ENCODE measurements around the gene HRCT1. TPM values are rescaled to one million over a fixed set of nuclear protein-coding genes. Genes with fewer than 3 reads are reported as not detected.

Gene HRCT1
- polyA plus RNA-seq, 3 donors, result 3.6 to 9.4 (median 4.1) TPM

- H3K27ac ChIP-seq (ENCODE audit: low read depth, low read length), result no peak overlapping the region
Observed at GRCh38 chr9:35935261-35935660, 29.3 kb downstream of the HRCT1 start.

DNA sequence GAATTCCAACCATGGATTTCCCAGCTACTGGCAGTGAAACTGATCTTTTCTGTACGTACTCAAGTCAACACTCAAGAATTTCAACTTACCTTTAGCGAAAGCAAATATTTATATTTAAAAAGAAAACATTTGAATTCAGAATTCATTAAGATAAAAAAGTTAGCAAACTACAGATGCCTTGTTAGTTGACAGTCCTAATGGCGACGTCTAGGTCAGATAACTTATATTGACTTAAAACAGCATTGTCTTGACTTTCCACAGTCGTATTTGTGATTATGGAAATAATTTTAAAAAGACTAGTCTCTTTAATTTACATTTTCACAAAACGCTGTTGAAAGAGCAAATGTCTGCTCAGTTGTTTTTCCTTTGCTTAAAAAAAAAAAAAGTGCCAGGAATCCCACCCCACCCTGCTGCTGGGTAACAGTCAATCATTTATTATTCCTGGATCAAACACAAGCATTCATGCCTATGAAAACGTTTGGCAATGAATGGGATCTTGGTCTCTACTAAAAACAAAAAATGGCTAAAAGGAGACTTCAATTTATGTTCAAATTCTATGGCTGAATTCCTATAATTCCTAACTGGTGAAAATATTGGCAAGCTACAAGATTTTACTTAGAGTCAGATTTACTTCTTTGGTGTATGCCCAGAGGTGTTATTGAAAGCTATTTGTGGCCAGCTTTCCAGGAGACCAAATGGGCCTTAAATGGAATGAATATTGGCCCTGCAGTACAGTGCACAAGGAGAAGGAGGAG is 29.9 kb downstream of the HRCT1 start:
- 25 to 74% (median 61%) methylated on average over 7 of the region's 7 CpGs for WGBS, 3 donors
- no peak overlapping the region for H3K27ac ChIP-seq (ENCODE audit: low read depth, low read length)

More at GRCh38 chr9:35935261-35935660, 29.3 kb downstream of the HRCT1 start:
- 93 to 96% (median 95%) methylated on average over 4 of the region's 4 CpGs for WGBS, 3 donors

DNA sequence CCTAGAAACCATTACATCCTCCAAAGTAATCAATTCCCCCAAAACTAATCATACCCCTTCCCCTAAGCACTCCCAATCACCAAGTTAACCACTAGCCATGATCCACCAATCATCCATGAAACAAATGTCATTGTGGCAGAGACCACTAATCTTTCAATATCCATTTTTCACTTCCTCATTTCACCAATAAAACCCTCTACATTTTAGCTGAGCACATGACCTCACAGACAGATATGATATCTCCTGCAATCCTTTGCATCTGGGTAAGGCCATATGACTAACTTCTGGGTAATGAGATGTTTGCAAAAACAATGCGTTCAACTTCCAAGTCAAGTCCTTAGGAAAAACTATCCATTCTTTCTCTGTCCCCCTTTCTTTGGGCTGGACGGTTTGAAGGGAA is 31.2 kb downstream of the HRCT1 start:
- H3K27ac ChIP-seq (ENCODE audit: low read depth, low read length), result no peak overlapping the region
- 65 to 97% (median 65%) methylated on average over 2 of the region's 2 CpGs for WGBS, 3 donors

DNA sequence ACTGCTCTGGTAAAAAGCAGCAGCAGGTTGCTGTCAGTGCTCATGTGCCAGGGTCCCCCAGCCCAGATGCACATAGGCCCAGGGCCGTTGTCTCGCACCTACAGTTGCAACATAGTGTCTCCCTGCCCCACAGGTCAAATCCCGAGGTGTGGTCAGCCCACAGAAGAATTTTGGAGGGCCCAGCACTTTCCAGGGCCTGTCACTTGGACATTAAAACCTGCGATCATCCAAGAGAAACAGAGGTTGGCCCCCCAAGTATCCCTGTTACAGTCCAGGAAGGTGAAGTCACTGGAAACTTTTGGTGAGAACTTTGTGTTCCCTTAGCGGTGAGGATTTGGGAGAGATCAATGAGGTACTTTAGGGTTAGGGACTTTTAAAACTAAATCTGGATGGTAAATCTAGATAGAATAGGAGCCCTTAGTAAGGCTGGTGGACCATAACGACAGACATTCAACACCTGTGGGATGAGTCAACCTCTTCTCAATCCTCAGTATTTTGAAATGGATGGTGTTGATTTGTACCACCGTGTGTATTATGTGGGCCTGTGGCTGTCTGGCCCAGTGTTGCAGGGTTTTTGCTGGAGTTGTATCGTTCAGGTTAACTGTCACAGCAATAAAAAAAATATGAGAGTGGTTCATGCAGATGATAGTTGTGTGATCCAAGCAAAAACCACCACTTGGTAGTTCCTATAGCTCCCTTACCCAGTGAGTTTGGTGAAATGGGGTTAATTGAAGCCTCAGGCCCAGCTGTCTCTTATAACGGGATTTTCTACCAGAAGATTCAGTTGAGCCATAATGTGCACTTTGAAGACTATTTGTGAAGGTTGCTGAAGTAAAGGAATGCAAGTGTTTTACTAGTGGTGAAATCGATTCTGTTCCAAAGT is 32.7 kb downstream of the HRCT1 start:
- H3K27ac ChIP-seq (ENCODE audit: low read depth, low read length), result no peak overlapping the region
- WGBS, 3 donors, result 87 to 88% (median 87%) methylated on average over 10 of the region's 10 CpGs

GRCh38 chr9:35939679-35940250 is 33.8 kb downstream of the HRCT1 start:
- 84 to 93% (median 92%) methylated on average over 8 of the region's 8 CpGs for WGBS, 3 donors

GRCh38 chr9:35940458-35941407 is 34.7 kb downstream of the HRCT1 start:
- no peak overlapping the region for H3K27ac ChIP-seq (ENCODE audit: low read depth, low read length)
- 63 to 65% (median 64%) methylated on average over 7 of the region's 7 CpGs for WGBS, 3 donors

More at GRCh38 chr9:35939679-35940250, 33.8 kb downstream of the HRCT1 start:
- no peak overlapping the region for H3K27ac ChIP-seq (ENCODE audit: low read depth, low read length)

DNA sequence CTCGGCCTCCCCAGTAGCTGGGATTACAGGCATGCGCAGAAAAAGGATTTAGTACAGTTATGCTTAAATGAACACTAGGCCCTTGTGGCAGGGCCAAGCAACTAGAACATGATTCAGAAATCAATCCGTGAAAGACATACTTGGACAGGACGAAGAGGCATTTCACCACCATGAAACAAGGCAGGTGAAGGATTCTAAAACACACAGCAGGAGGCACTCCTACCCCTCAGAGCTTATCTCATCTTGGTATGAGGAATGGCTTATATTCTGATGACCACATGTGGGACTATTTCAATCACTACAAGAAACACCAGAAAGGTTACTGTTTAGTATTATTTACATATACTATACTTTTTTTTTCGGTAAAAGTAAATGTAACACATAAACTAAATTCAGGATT is 36.3 kb downstream of the HRCT1 start:
- H3K27ac ChIP-seq (ENCODE audit: low read depth, low read length), result no peak overlapping the region
- 86 to 95% (median 89%) methylated on average over 5 of the region's 5 CpGs for WGBS, 3 donors

- whole genome bisulfite sequencing, 3 donors, result 68 to 93% (median 71%) methylated on average over 3 of the region's 3 CpGs
- H3K27ac ChIP-seq (ENCODE audit: low read depth, low read length), result no peak overlapping the region
Observed at GRCh38 chr9:35944173-35944572, 38.2 kb downstream of the HRCT1 start.

GRCh38 chr9:35944841-35945240 is 38.8 kb downstream of the HRCT1 start:
- H3K27ac ChIP-seq (ENCODE audit: low read depth, low read length), result no peak overlapping the region
- 56 to 89% (median 75%) methylated on average over 3 of the region's 3 CpGs for WGBS, 3 donors

- WGBS, 3 donors, result 25% methylated on average over 10 of the region's 10 CpGs
Observed at GRCh38 chr9:35945341-35946018, 39.5 kb downstream of the HRCT1 start.

DNA sequence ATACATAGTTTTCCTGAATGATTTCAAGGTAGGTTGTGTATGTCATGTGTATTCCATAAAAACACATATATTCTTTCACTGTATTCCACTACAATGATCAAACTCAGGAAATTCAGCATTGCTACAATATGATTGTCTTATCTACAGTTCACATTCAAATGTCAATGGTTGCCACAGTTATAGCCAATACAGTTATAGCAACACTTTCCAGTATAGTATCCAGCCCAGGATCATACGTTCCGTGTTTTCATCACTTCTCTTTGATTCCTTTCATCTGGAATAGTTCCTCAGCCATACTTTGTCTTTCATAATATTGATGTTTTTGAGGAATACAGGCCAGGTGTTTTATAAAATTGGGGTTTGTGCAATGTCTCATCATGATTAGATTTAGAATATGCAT is 42.4 kb downstream of the HRCT1 start:
- H3K27ac ChIP-seq (ENCODE audit: low read depth, low read length), result no peak overlapping the region

More at GRCh38 chr9:35945341-35946018, 39.5 kb downstream of the HRCT1 start:
- H3K27ac ChIP-seq (ENCODE audit: low read depth, low read length), result no peak overlapping the region

DNA sequence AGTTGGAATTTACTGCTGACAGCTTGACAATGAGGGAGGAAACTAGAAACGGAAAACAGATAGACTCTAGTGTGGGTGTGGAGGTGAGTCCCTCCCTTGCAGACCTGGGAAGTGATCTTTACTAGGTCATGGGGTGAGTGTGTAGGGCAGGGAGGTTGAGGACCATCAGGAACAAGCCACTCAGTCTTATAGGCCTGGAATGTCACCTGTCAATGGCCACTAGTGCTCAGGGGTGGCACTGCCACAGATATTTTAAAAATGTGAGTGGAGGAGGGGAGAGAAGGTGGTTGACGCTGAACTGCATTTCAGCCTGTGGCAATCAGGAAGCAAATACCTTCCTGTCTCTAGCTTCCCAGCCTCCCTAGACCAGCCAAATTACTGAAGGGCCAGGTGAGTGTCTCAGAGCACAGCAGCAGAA is 42.9 kb downstream of the HRCT1 start:
- WGBS, 3 donors, result 36 to 50% (median 37%) methylated on average over 2 of the region's 2 CpGs
- no peak overlapping the region for H3K27ac ChIP-seq (ENCODE audit: low read depth, low read length)

More for the DNA sequence above, 42.4 kb downstream of the HRCT1 start:
- 65 to 75% (median 74%) methylated on average over 2 of the region's 2 CpGs for WGBS, 3 donors

DNA sequence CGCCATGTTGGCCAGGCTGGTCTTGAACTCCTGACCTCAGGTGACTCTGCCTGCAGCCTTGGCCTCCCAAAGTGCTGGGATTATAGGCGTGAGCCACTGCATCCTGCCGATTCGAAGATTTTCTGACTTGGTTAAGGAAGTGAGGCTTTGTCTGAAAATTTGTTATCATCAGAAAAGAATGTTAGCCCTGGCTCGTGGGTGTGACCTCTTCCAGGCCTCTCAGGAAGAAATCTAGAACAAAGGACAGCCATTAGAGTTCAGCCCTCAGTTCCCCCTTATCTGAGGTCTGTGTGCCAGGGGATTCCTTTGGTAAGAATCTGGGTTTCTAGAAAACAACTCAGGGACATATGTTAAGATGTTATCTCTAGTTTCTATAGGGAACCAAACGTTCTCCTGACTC is 45.7 kb downstream of the HRCT1 start:
- 46 to 61% (median 50%) methylated on average over 6 of the region's 6 CpGs for WGBS, 3 donors
- H3K27ac ChIP-seq (ENCODE audit: low read depth, low read length), result no peak overlapping the region

DNA sequence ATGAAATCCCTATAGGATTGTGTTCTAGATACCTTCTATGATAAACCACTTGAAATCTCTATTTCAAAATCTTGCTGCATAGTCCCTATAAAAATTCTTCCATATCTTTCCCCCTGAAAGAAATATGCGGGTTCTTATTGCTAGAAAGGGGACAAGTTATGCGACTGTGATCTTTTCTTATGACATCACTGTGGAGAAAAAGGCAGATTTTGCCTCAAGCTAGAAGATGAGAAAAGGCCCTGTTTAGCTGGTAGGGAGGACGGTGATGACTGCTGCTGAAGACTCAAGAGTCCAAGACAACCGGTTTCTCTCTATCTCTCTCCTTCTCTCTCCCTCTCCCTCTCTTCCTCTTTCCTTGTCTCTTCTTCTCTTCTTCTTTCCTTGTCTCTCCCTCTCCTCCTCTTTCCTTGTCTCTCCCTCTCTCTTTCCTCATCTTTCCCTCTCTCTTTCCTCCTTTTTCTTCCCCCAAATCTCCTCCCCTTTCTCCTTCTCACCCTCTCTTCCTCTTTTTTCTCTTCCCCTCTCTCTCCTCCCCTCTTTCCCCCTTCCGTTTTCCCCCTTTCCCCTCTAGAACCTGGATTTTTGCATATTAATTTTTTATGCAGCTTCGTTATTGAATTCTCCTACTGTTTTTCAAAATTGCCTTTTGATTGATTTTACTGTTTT is 46.7 kb downstream of the HRCT1 start:
- no peak overlapping the region for H3K27ac ChIP-seq (ENCODE audit: low read depth, low read length)

DNA sequence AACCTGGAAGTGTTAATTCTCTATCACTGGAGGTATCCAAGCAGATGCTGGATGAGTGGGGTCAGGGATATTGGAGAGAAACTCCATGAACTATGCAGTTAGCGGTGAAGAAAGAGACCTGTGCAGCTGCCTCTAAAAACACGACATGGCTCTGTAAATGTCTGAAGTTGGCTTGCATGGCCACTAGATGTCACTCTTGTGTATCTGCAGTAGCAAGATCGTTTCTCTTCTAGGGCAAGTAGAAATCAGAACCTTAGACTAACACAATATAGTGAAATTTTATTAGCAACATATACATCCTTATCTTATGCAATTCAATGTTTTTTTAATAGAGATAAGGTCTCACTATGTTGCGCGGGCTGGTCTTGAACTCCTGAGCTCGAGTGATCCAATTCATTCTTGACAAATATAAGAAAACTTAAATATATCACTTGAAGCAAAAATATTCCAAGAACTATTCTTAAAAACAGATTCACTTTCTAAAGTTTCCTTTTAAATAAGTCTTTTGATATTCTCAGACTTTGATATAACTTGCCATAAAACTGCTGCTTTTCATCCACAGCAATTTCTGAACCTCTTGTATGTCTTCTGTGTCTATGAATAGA is 49.0 kb downstream of the HRCT1 start:
- 6 to 14% (median 14%) methylated on average over 6 of the region's 6 CpGs for WGBS, 3 donors
- no peak overlapping the region for H3K27ac ChIP-seq (ENCODE audit: low read depth, low read length)

More for the DNA sequence above, 46.7 kb downstream of the HRCT1 start:
- WGBS, 3 donors, result 64 to 77% (median 75%) methylated on average over 6 of the region's 6 CpGs

- H3K27ac ChIP-seq (ENCODE audit: low read depth, low read length), result no peak overlapping the region
- 64 to 85% (median 85%) methylated on average over 5 of the region's 5 CpGs for WGBS, 3 donors
Observed at GRCh38 chr9:35956651-35957050, 50.6 kb downstream of the HRCT1 start.

Measured in adipose tissue (tissue), 3 donors.